AG04449 (cell line): ENCODE results near the gene MUC21.

ENCODE experiments used
- CTCF ChIA-PET: fragments of 350-600 bp; formaldehyde crosslinking; extraction: SDS; loops from one replicate; lab custom pipeline; 2021; ENCODE audit warnings: antibody characterized with exemption; lab: Yijun Ruan, JAX
- POLR2A ChIA-PET: fragments of 400-600, 350-600 bp; formaldehyde crosslinking; extraction: SDS; loops from one replicate; lab custom pipeline; 2020; ENCODE audit warnings: antibody characterized with exemption, inconsistent platforms; lab: Yijun Ruan, JAX
- DNase-seq: peaks from one replicate; pipeline ENCODE4 v3.0.0-alpha.2; 2010; ENCODE audit warnings: low read depth, low spot score
- H3K4me3 ChIP-seq: 2 replicates; pipeline ENCODE4 v1.5.1; 2011; ENCODE audit warnings: low read depth, mild to moderate bottlenecking, control low read depth, low read length
- CTCF ChIP-seq: IDR thresholded peaks from one replicate; pipeline ENCODE4 v1.5.1; 2011; ENCODE audit warnings: mild to moderate bottlenecking, moderate library complexity, low read length, control low read depth, inconsistent platforms; ENCODE audit not compliant: insufficient read depth; ENCODE audit errors: missing control alignments

The MUC21 gene

GRCh38 chr6:31025595-31025994, 42.1 kb downstream of the MUC21 start:
- DNase-seq: no peak
- TF ChIP-seq CTCF: no peak
- POLR2A ChIA-PET: no interaction called here
- CTCF ChIA-PET: no interaction called here
- H3K4me3 ChIP-seq: no peak overlapping the region

- no peak for TF ChIP-seq CTCF
- ChIA-PET CTCF (no interaction called here), POLR2A (no interaction called here)
- DNase-seq: no peak
- H3K4me3 ChIP-seq: no peak overlapping the region
These were observed 47.6 kb downstream of the MUC21 start for GRCh38 chr6:31031095-31031494.

- ChIA-PET CTCF (interaction anchor here (1.4 to 7.7 kb wide), 2 partner anchors 9 to 36 kb away, joined by 3 to 45 read pairs; no protein-coding TSS in a partner anchor), POLR2A (no interaction called here)
- no peak for TF ChIP-seq CTCF
- no peak overlapping the region for H3K4me3 ChIP-seq
- DNase-seq: no peak
These were observed 49.6 kb downstream of the MUC21 start for GRCh38 chr6:31033075-31033474.

- CTCF ChIA-PET: interaction anchor here (1.0 to 7.7 kb wide), 6 partner anchors 17 to 140 kb away, joined by 3 to 45 read pairs (median 4); no protein-coding TSS in a partner anchor
- POLR2A ChIA-PET: no interaction called here
- H3K4me3 ChIP-seq: no peak overlapping the region
- no peak for DNase-seq
- TF ChIP-seq CTCF: no peak
These were observed 52.5 kb downstream of the MUC21 start for GRCh38 chr6:31035862-31036497.

GRCh38 chr6:31037169-31037568, 53.7 kb downstream of the MUC21 start:
- DNase-seq: no peak
- no peak overlapping the region for H3K4me3 ChIP-seq
- no peak for TF ChIP-seq CTCF
- CTCF ChIA-PET: interaction anchor here (1.1 to 7.7 kb wide), 6 partner anchors 11 to 138 kb away, joined by 3 to 45 read pairs (median 6); no protein-coding TSS in a partner anchor
- POLR2A ChIA-PET: no interaction called here

- peak; percentile 67 for DNase-seq
- no peak for TF ChIP-seq CTCF
- H3K4me3 ChIP-seq: no peak overlapping the region
- POLR2A ChIA-PET: no interaction called here
- CTCF ChIA-PET: interaction anchor here (0.7 to 7.7 kb wide), 6 partner anchors 8 to 122 kb away, joined by 3 to 45 read pairs (median 6); no protein-coding TSS in a partner anchor
These were observed 54.2 kb downstream of the MUC21 start for GRCh38 chr6:31037682-31038081.
